HCT116 (cell line): ENCODE results near the gene TMEM140. TPM values are rescaled to one million over a fixed set of nuclear protein-coding genes. Genes with fewer than 3 reads are reported as not detected.

Experiments
- ATAC-seq: fragments of 200-7000 bp; cut with Tn5 transposase; 2 replicates; pipeline ENCODE4 v1.9.1; 2020; ENCODE audit warnings: mild to moderate bottlenecking, moderate library complexity
- BruUV-seq: library from RNA; stranded (reverse); fragments of 400-500 nt; replicated peaks from 2 replicates; lab custom pipeline; 2021; lab: Mats Ljungman, UMichigan
- CTCF ChIA-PET: fragments of 300-600 bp; sonication (Branson Sonifier 250); formaldehyde crosslinking; loops from one replicate; lab custom pipeline; 2021; ENCODE audit warnings: antibody characterized with exemption; lab: Charles Lee
- POLR2A ChIA-PET: fragments of 300-600, 350-600 bp; sonication (Branson Sonifier 250); formaldehyde crosslinking; loops from one replicate; lab custom pipeline; 2021; ENCODE audit warnings: antibody characterized with exemption; lab: Charles Lee
- RAD21 ChIA-PET, 2 experiments: fragments of 300-600 bp; sonication (Branson Sonifier 250); formaldehyde crosslinking; loops; one replicate each; lab custom pipeline; 2023; ENCODE audit warnings: low total read pairs in 2 of 2; ENCODE audit not compliant: uncharacterized antibody in 2 of 2, unreplicated experiment in 2 of 2, low non-redundant PET in 1 of 2; lab: Charles Lee
- DNase-seq: peaks from one replicate; pipeline ENCODE4 v3.0.0-alpha.2; 2010; ENCODE audit warnings: low read depth, low spot score
- H2AFZ ChIP-seq: fragments of 200-600 bp; shearing (Covaris generic), sonication (generic); 2 replicates; pipeline ENCODE4 v1.6.1; 2017; ENCODE audit warnings: low read depth, mixed run types, mixed read lengths, antibody characterized with exemption, low read length; ENCODE audit not compliant: poor library complexity, severe bottlenecking
- H3K27ac ChIP-seq: 2 replicates; pipeline ENCODE4 v1.5.1; 2012; ENCODE audit warnings: low read depth, low read length
- H3K27me3 ChIP-seq: fragments of 200-600 bp; sonication (generic); 2 replicates; pipeline ENCODE4 v1.6.1; 2016; ENCODE audit warnings: mixed run types, low read length, mixed read lengths; ENCODE audit not compliant: insufficient read depth
- H3K36me3 ChIP-seq, 2 experiments: fragments of 200-500 bp in 1 of 2; fragments of 200-600 bp in 1 of 2; sonication (Bioruptor generic) in 1 of 2; sonication (generic) in 1 of 2; 2 replicates each; pipeline versions ENCODE4 v1.5.1 to v1.6.1; 2014 to 2016; ENCODE audit warnings: low read length in 2 of 2, inconsistent platforms in 1 of 2, mixed read lengths in 1 of 2, mixed run types in 1 of 2; ENCODE audit not compliant: insufficient read depth in 2 of 2, control insufficient read depth in 1 of 2
- H3K4me1 ChIP-seq, 2 experiments: fragments of 200-600 bp in 1 of 2; sonication (generic) in 1 of 2; 2 replicates each; pipeline versions ENCODE4 v1.5.1 to v1.6.1; 2012 to 2017; ENCODE audit warnings: low read length in 2 of 2, inconsistent platforms in 1 of 2, mild to moderate bottlenecking in 1 of 2, mixed read lengths in 1 of 2, mixed run types in 1 of 2, moderate library complexity in 1 of 2; ENCODE audit not compliant: insufficient read depth in 2 of 2, control insufficient read depth in 1 of 2
- H3K4me2 ChIP-seq: fragments of 200-600 bp; sonication (generic); 2 replicates; pipeline ENCODE4 v1.6.1; 2017; ENCODE audit warnings: mixed run types, low read length, mixed read lengths
- H3K4me3 ChIP-seq, 2 experiments: fragments of 200-600 bp in 1 of 2; sonication (generic) in 1 of 2; replicated peaks in 1 of 2; 2 replicates each; pipeline ENCODE4 v1.5.1; 2011 to 2016; ENCODE audit warnings: low read length in 2 of 2, control low read depth in 1 of 2, low read depth in 1 of 2, mild to moderate bottlenecking in 1 of 2, mixed read lengths in 1 of 2, mixed run types in 1 of 2
- H3K79me2 ChIP-seq: fragments of 200-600 bp; sonication (generic); 2 replicates; pipeline ENCODE4 v1.6.1; 2017; ENCODE audit warnings: mild to moderate bottlenecking, mixed run types, low read length, moderate library complexity, mixed read lengths; ENCODE audit not compliant: insufficient read depth
- H3K9ac ChIP-seq: fragments of 200-600 bp; sonication (generic); 2 replicates; pipeline ENCODE4 v1.6.1; 2016; ENCODE audit warnings: low read length, mixed read lengths
- H3K9me2 ChIP-seq: fragments of 200-600 bp; sonication (generic), shearing (Covaris generic); 2 replicates; pipeline ENCODE4 v1.6.1; 2017; ENCODE audit warnings: mixed run types, mild to moderate bottlenecking, moderate library complexity; ENCODE audit not compliant: insufficient read depth
- H3K9me3 ChIP-seq, 2 experiments: fragments of 200-500 bp in 1 of 2; fragments of 200-600 bp in 1 of 2; sonication (Bioruptor generic) in 1 of 2; sonication (generic) in 1 of 2; 2 replicates each; pipeline ENCODE4 v1.6.1; 2014 to 2017; ENCODE audit warnings: low read length in 2 of 2, mixed read lengths in 2 of 2, inconsistent platforms in 1 of 2, low read depth in 1 of 2, mild to moderate bottlenecking in 1 of 2, mixed run types in 1 of 2, moderate library complexity in 1 of 2; ENCODE audit not compliant: control insufficient read depth in 1 of 2, insufficient read depth in 1 of 2
- H4K20me1 ChIP-seq: fragments of 200-600 bp; sonication (generic), shearing (Covaris generic); 2 replicates; pipeline ENCODE4 v1.6.1; 2017; ENCODE audit warnings: mixed run types, mild to moderate bottlenecking, moderate library complexity; ENCODE audit not compliant: insufficient read depth
- ATF3 ChIP-seq: IDR thresholded peaks from 2 replicates; pipeline ENCODE4 v1.6.1; 2012
- EGR1 ChIP-seq: IDR thresholded peaks from 2 replicates; pipeline ENCODE4 v1.6.1; 2012; ENCODE audit warnings: low read depth
- EZH2phosphoT487 ChIP-seq: fragments of 200-600 bp; IDR thresholded peaks from 2 replicates; pipeline ENCODE4 v1.6.1; 2018; ENCODE audit warnings: antibody characterized with exemption, borderline replicate concordance
- JUND ChIP-seq: IDR thresholded peaks from 2 replicates; pipeline ENCODE4 v1.6.1; 2012
- MAX ChIP-seq: IDR thresholded peaks from 2 replicates; pipeline ENCODE4 v1.6.1; 2012
- POLR2A ChIP-seq: IDR thresholded peaks from 2 replicates; pipeline ENCODE4 v1.7.0; 2011; ENCODE audit warnings: borderline replicate concordance; ENCODE audit not compliant: insufficient read depth, insufficient read length; ENCODE audit errors: extremely low read depth
- POLR2AphosphoS5 ChIP-seq: IDR thresholded peaks from 2 replicates; pipeline ENCODE4 v1.6.1; 2011; ENCODE audit warnings: mild to moderate bottlenecking, low read depth, low read length, moderate library complexity
- REST ChIP-seq: IDR thresholded peaks from 2 replicates; pipeline ENCODE4 v1.6.1; 2012; ENCODE audit warnings: low read depth
- SRF ChIP-seq: IDR thresholded peaks from 2 replicates; pipeline ENCODE4 v1.6.1; 2012; ENCODE audit warnings: low read depth
- TCF7L2 ChIP-seq: IDR thresholded peaks from 2 replicates; pipeline ENCODE4 v1.7.0; 2011; ENCODE audit warnings: borderline replicate concordance, inconsistent platforms; ENCODE audit not compliant: insufficient read depth, insufficient read length; ENCODE audit errors: extremely low read depth
- ZFX ChIP-seq: fragments of 450-650 bp; IDR thresholded peaks from 2 replicates; pipeline ENCODE4 v1.6.1; 2017
- ZNF274 ChIP-seq: fragments of 200-500 bp; sonication (Bioruptor generic); IDR thresholded peaks from 2 replicates; pipeline ENCODE4 v1.6.1; 2014; ENCODE audit warnings: mild to moderate bottlenecking, low read depth, low read length, inconsistent platforms
- intact Hi-C: fragments of 100-400 bp; cut with micrococcal nuclease; formaldehyde crosslinking; loops from 2 replicates; pipeline ENCODE4 v1.10.0; 2022
- total RNA-seq: library from RNA; stranded (reverse); gene quantifications from one replicate; pipeline ENCODE4 v1.2.1, GENCODE V29; 2021; ENCODE audit not compliant: unreplicated experiment

TMEM140 gene
- total RNA-seq, 1 experiment from 2014 or later = not detected

- CTCF ChIA-PET = no interaction called here
- H3K9me2 ChIP-seq = no peaks in the 10 kb centered on the region
Measured at GRCh38 chr7:135143885-135144668, 3.8 kb upstream of the TMEM140 start.

More at GRCh38 chr7:135143885-135144668, 3.8 kb upstream of the TMEM140 start:
- Histone ChIP-seq H4K20me1 (no peaks in the 10 kb centered on the region), H3K36me3 (no peaks in the 10 kb centered on the region), H3K9ac (no peak overlapping the region), H3K4me1 (no peaks in the 10 kb centered on the region; a peak in 1 of 4 replicates), H3K79me2 (no peaks in the 10 kb centered on the region), H3K9me3 (no peaks in the 10 kb centered on the region), H3K4me3 (no peak overlapping the region), H3K27ac (no peak overlapping the region), H3K27me3 (no peaks in the 10 kb centered on the region), H3K4me2 (no peak overlapping the region), H2AFZ (no peak overlapping the region)
- POLR2A ChIA-PET = no interaction called here
- RAD21 ChIA-PET = no interaction called here
- ATAC-seq (no peak), DNase-seq (no peak)
- TF ChIP-seq EZH2phosphoT487 = no peak
- no peak for TF ChIP-seq ATF3
- TF ChIP-seq POLR2AphosphoS5 = no peak
- no peak for TF ChIP-seq JUND
- no peak for TF ChIP-seq ZNF274
- no peak for TF ChIP-seq TCF7L2
- no peak for TF ChIP-seq ZFX
- TF ChIP-seq POLR2A = no peak
- no peak for TF ChIP-seq SRF
- TF ChIP-seq EGR1 = no peak
- TF ChIP-seq REST = no peak
- no peak for TF ChIP-seq MAX
- no TSS peak for BruUV-seq
- intact Hi-C loops = no loop called here
